PC-3 (cell line): ENCODE data around the gene PLXNA1. TPM values are rescaled to one million over a fixed set of nuclear protein-coding genes. Genes with fewer than 3 reads are reported as not detected.

Source experiments
- ATAC-seq: fragments of 200-7000 bp; cut with Tn5 transposase; 2 replicates; pipeline ENCODE4 v1.9.1; 2020; ENCODE audit warnings: mild to moderate bottlenecking, moderate library complexity
- BruUV-seq: library from RNA; stranded (reverse); fragments of 400-500 nt; replicated peaks from 2 replicates; lab custom pipeline; 2021; lab: Mats Ljungman, UMichigan
- CTCF ChIA-PET: fragments of 300-600 bp; sonication (Branson Sonifier 250); formaldehyde crosslinking; loops from one replicate; lab custom pipeline; 2022; ENCODE audit warnings: antibody characterized with exemption; lab: Charles Lee
- POLR2A ChIA-PET: fragments of 300-600 bp; sonication (Branson Sonifier 250); formaldehyde crosslinking; loops from one replicate; lab custom pipeline; 2022; ENCODE audit warnings: antibody characterized with exemption; ENCODE audit not compliant: unreplicated experiment; lab: Charles Lee
- DNase-seq: peaks from one replicate; pipeline ENCODE4 v3.0.0-alpha.2; 2015
- H2AFZ ChIP-seq: fragments of 300-600 bp; sonication (generic); 2 replicates; pipeline ENCODE4 v1.6.0; 2016; ENCODE audit warnings: antibody characterized with exemption, low read length
- H3F3A ChIP-seq: fragments of 300-600 bp; sonication (generic); one replicate; pipeline ENCODE4 v1.6.0; 2017; ENCODE audit warnings: antibody characterized with exemption, low read length, control low read depth, mild to moderate bottlenecking; ENCODE audit not compliant: unreplicated experiment
- H3K27ac ChIP-seq: fragments of 300-600 bp; sonication (generic); 2 replicates; pipeline ENCODE4 v1.5.1; 2016; ENCODE audit warnings: mild to moderate bottlenecking, low read length
- H3K27me3 ChIP-seq: fragments of 300-600 bp; sonication (generic); 2 replicates; pipeline ENCODE4 v1.6.1; 2016; ENCODE audit warnings: low read length, mixed read lengths
- H3K36me3 ChIP-seq: fragments of 300-600 bp; sonication (generic); 2 replicates; pipeline ENCODE4 v1.6.1; 2016; ENCODE audit warnings: low read depth, mixed run types, low read length, mixed read lengths
- H3K4me1 ChIP-seq: fragments of 300-600 bp; sonication (generic); 2 replicates; pipeline ENCODE4 v1.5.1; 2016; ENCODE audit warnings: low read length; ENCODE audit not compliant: insufficient read depth
- H3K4me2 ChIP-seq: fragments of 300-600 bp; sonication (generic); 2 replicates; pipeline ENCODE4 v1.6.0; 2016; ENCODE audit warnings: low read length
- H3K4me3 ChIP-seq: fragments of 300-600 bp; sonication (generic); 2 replicates; pipeline ENCODE4 v1.5.1; 2016; ENCODE audit warnings: mild to moderate bottlenecking, low read length, mixed read lengths
- H3K79me2 ChIP-seq: fragments of 300-600 bp; sonication (generic); 2 replicates; pipeline ENCODE4 v1.6.1; 2017; ENCODE audit warnings: low read length, mixed read lengths
- H3K9ac ChIP-seq: fragments of 300-600 bp; sonication (generic); 2 replicates; pipeline ENCODE4 v1.6.0; 2016; ENCODE audit warnings: mild to moderate bottlenecking, low read length
- H3K9me2 ChIP-seq: fragments of 300-600 bp; sonication (generic); replicated peaks from 2 replicates; pipeline ENCODE4 v1.6.1; 2016; ENCODE audit warnings: mixed run types, low read length, mixed read lengths
- H3K9me3 ChIP-seq: fragments of 300-600 bp; sonication (generic); 2 replicates; pipeline ENCODE4 v1.6.1; 2016; ENCODE audit warnings: low read length, mixed read lengths
- H4K20me1 ChIP-seq: fragments of 300-600 bp; sonication (generic); 2 replicates; pipeline ENCODE4 v1.6.1; 2016; ENCODE audit warnings: low read length, mixed read lengths
- CTCF ChIP-seq: fragments of 300-600 bp; sonication (generic); conservative IDR thresholded peaks from 2 replicates; pipeline ENCODE4 v1.5.1; 2017; ENCODE audit warnings: antibody characterized with exemption, low read depth, mild to moderate bottlenecking, low read length
- EZH2 ChIP-seq: fragments of 300-600 bp; sonication (generic); IDR thresholded peaks from one replicate; pipeline ENCODE4 v1.6.1; 2017; ENCODE audit warnings: antibody characterized with exemption, mild to moderate bottlenecking, low read length; ENCODE audit not compliant: unreplicated experiment
- EZH2phosphoT487 ChIP-seq: fragments of 300-600 bp; sonication (generic); IDR thresholded peaks from 2 replicates; pipeline ENCODE4 v1.6.1; 2018; ENCODE audit warnings: mild to moderate bottlenecking, antibody characterized with exemption, low read length, borderline replicate concordance
- intact Hi-C: fragments of 100-400 bp; cut with micrococcal nuclease; formaldehyde crosslinking; loops from 2 replicates; pipeline ENCODE4 v1.9.0; 2023
- total RNA-seq: library from RNA; depleted of rRNA; stranded (reverse); fragments of >200 nt; gene quantifications from 2 replicates; pipeline ENCODE4 v1.2.3, GENCODE V29; 2014

PLXNA1 gene
- total RNA-seq, 1 experiment from 2014 or later = 30.0 TPM

GRCh38 chr3:126946405-126946804 lies 36.5 kb upstream of the PLXNA1 start:
- H3F3A ChIP-seq = no peaks in the 10 kb centered on the region
- no peaks in the 10 kb centered on the region for H3K27me3 ChIP-seq
- H3K9me2 ChIP-seq = no peaks in the 10 kb centered on the region
- H3K36me3 ChIP-seq = no peaks in the 10 kb centered on the region; the same call in 1 of the 2 replicates
- H3K9ac ChIP-seq = no peak overlapping the region
- DNase-seq (no peak), ATAC-seq (no peak)
- BruUV-seq = no TSS peak
- no peaks in the 10 kb centered on the region for H3K4me1 ChIP-seq
- H3K79me2 ChIP-seq = no peaks in the 10 kb centered on the region
- ChIA-PET POLR2A (no interaction called here), CTCF (no interaction called here)
- H3K27ac ChIP-seq = no peak overlapping the region
- no peak overlapping the region for H3K4me3 ChIP-seq
- no peaks in the 10 kb centered on the region for H3K9me3 ChIP-seq
- no peak overlapping the region for H3K4me2 ChIP-seq
- H4K20me1 ChIP-seq = no peaks in the 10 kb centered on the region
- H2AFZ ChIP-seq = no peak overlapping the region
- TF ChIP-seq CTCF (no peak), EZH2phosphoT487 (no peak), EZH2 (no peak)
- intact Hi-C loops = no loop called here

GRCh38 chr3:126947429-126947828 lies 35.5 kb upstream of the PLXNA1 start:
- no peaks in the 10 kb centered on the region for H3K27me3 ChIP-seq
- ChIA-PET CTCF (no interaction called here), POLR2A (no interaction called here)
- intact Hi-C loops = no loop called here
- no peaks in the 10 kb centered on the region for H3K4me1 ChIP-seq
- no TSS peak for BruUV-seq
- ATAC-seq (no peak), DNase-seq (no peak)
- no peak overlapping the region for H3K4me2 ChIP-seq
- no peaks in the 10 kb centered on the region; the same call in 1 of the 2 replicates for H3K36me3 ChIP-seq
- no peaks in the 10 kb centered on the region for H3F3A ChIP-seq
- no peaks in the 10 kb centered on the region for H3K79me2 ChIP-seq
- no peaks in the 10 kb centered on the region for H4K20me1 ChIP-seq
- no peaks in the 10 kb centered on the region for H3K9me3 ChIP-seq
- TF ChIP-seq CTCF = no peak
- H2AFZ ChIP-seq = no peak overlapping the region
- no peak overlapping the region for H3K9ac ChIP-seq
- H3K9me2 ChIP-seq = no peaks in the 10 kb centered on the region
- no peak overlapping the region for H3K4me3 ChIP-seq
- no peak overlapping the region for H3K27ac ChIP-seq

- CTCF ChIA-PET = no interaction called here
- TF ChIP-seq EZH2phosphoT487 (no peak), CTCF (no peak), EZH2 (no peak)
- Histone ChIP-seq H3F3A (no peaks in the 10 kb centered on the region), H2AFZ (no peak overlapping the region), H3K79me2 (no peaks in the 10 kb centered on the region), H3K9me3 (no peaks in the 10 kb centered on the region), H3K36me3 (no peaks in the 10 kb centered on the region; the same call in 1 of the 2 replicates), H3K27me3 (no peaks in the 10 kb centered on the region), H3K9me2 (no peaks in the 10 kb centered on the region), H3K27ac (no peak overlapping the region), H4K20me1 (no peaks in the 10 kb centered on the region), H3K4me1 (no peaks in the 10 kb centered on the region), H3K4me2 (no peak overlapping the region), H3K9ac (no peak overlapping the region), H3K4me3 (no peak overlapping the region)
- ATAC-seq = no peak
- POLR2A ChIA-PET = no interaction called here
- BruUV-seq = no TSS peak
- intact Hi-C loops = no loop called here
- DNase-seq = no peak
Measured at GRCh38 chr3:126948980-126949535, 33.9 kb upstream of the PLXNA1 start.
